AG09319 (cell line): ENCODE data around the gene HSP90AA1.
"Not testable (repeated sequence)": the region's sequence is repeated elsewhere in the genome, so short reads cannot be mapped to it uniquely, and the experiment has no call there.

Experiments used
- DNase-seq: peaks from one replicate; pipeline ENCODE4 v3.0.0-alpha.2; 2010; ENCODE audit warnings: low read depth; ENCODE audit errors: extremely low read depth
- TF ChIP-seq, protein P1 (sequence below): IDR thresholded peaks from 2 replicates; pipeline ENCODE4 v1.5.1; 2011; ENCODE audit warnings: low read depth, mild to moderate bottlenecking, inconsistent platforms, low read length, moderate library complexity

Gene HSP90AA1

DNA sequence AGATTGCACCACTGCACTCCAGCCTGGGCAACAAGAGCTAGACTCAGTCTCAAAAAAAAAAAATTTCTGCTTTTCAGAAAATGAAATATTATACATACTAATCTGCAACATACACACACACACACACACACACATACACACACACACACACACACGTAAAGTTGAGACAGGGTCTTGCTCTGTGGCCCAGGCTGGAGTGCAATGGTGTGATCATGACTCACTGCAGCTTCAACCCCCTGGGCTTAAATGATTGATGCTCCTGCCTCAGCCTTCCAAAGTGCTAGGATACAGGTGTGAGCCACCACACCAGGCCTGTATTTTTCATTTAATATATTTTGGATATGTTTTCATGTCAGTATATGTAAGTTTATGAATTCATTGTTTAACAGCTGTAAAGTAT is 34.0 kb upstream of the HSP90AA1 start:
- DNase-seq = no peak
- TF ChIP-seq, protein P1, sequence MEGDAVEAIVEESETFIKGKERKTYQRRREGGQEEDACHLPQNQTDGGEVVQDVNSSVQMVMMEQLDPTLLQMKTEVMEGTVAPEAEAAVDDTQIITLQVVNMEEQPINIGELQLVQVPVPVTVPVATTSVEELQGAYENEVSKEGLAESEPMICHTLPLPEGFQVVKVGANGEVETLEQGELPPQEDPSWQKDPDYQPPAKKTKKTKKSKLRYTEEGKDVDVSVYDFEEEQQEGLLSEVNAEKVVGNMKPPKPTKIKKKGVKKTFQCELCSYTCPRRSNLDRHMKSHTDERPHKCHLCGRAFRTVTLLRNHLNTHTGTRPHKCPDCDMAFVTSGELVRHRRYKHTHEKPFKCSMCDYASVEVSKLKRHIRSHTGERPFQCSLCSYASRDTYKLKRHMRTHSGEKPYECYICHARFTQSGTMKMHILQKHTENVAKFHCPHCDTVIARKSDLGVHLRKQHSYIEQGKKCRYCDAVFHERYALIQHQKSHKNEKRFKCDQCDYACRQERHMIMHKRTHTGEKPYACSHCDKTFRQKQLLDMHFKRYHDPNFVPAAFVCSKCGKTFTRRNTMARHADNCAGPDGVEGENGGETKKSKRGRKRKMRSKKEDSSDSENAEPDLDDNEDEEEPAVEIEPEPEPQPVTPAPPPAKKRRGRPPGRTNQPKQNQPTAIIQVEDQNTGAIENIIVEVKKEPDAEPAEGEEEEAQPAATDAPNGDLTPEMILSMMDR = no peak

DNA sequence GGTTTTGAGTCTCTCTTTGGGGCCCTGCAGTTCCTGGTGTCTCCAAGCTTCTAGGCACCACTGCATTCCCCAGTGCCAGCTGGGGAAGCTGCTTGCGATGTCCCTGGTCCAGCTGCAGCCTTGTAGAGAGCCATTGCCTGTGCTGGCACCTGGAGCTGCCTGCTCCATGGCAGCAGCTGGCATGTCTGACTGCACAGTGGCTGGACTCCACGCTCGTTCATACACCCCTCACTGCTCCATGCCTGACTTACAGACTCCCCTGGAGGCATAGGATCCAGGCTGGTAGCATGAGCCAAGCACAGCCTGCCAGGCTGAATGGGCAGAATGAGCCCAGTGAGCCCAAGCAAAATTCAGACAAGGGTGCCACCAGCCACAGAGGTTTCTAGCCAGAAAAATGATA is 31.0 kb upstream of the HSP90AA1 start:
- TF ChIP-seq, protein P1 = no peak
- DNase-seq = no peak

- TF ChIP-seq, protein P1 = no peak
- DNase-seq = no peak
These were observed 29.7 kb upstream of the HSP90AA1 start for GRCh38 chr14:102116361-102117180.

DNA sequence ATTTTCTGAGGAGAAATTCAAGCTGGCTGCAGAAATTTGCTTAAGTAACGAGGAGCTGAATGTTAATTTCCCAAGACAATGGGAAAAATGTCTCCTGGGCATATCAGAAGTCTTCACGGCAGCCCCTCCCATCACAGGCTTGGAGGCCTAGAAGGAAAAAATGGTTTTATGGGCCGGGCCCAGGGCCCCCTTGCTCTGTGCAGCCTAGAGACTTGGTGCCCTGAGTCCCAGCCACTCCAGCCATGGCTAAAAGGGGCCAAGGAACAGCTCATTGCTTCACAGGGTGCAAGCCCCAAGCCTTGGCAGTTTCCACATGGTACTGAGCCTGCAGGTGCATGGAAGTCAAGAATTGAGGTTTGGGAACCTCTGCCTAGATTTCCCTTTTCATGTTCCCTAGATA is 24.3 kb upstream of the HSP90AA1 start:
- DNase-seq = no peak
- TF ChIP-seq, protein P1 = no peak

GRCh38 chr14:102109332-102109731 is 22.5 kb upstream of the HSP90AA1 start:
- not testable (repeated sequence) for DNase-seq

GRCh38 chr14:102105369-102105768 is 18.5 kb upstream of the HSP90AA1 start:
- TF ChIP-seq, protein P1 = no peak
- DNase-seq = no peak

GRCh38 chr14:102103062-102103695 is 16.3 kb upstream of the HSP90AA1 start:
- no peak for DNase-seq
- TF ChIP-seq, protein P1 = no peak
